ENCODE results near the gene UBR3. TPM values are rescaled to one million over a fixed set of nuclear protein-coding genes. Genes with fewer than 3 reads are reported as not detected.
A peak's percentile ranks its signal among the peaks of the same experiment; 100 is the strongest.

UBR3 gene
- total RNA-seq, 1 experiment from 2014 or later = 21.9 TPM

DNA sequence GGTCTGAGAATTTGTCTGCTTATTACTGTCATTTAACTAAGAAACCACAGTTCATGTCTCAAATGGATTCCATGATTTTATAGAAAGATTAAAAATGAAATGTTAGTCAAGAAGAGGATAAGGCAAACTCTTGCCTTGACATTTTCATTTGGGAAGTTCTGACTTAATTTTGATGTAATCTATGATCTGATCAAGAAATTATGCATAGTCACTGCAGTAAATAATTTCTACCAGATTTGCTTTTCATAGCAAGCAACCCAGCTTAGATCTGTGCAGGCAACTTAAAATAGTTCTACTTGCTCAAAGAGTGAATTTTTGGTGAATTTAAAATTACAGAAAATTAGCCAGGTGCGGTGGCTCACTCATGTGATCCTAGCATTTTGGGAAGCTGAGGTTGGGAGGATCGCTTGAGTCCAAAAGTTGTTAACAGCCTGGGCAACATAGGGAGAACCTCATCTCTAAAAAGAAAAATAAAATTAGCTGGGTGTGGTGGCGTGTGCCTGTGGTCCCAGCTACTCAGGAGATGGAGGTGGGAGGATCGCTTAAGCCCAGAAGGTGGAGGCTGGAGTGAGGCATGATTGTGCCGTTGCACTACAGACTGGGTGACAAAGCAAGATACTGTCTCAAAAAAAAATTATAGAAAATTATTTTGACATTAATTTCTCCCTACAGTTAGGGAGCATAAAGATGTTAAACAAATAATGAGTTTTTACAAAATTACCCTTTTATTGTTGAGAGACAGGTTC, 192.0 kb downstream of the UBR3 start:
- TF ChIP-seq, protein P1, sequence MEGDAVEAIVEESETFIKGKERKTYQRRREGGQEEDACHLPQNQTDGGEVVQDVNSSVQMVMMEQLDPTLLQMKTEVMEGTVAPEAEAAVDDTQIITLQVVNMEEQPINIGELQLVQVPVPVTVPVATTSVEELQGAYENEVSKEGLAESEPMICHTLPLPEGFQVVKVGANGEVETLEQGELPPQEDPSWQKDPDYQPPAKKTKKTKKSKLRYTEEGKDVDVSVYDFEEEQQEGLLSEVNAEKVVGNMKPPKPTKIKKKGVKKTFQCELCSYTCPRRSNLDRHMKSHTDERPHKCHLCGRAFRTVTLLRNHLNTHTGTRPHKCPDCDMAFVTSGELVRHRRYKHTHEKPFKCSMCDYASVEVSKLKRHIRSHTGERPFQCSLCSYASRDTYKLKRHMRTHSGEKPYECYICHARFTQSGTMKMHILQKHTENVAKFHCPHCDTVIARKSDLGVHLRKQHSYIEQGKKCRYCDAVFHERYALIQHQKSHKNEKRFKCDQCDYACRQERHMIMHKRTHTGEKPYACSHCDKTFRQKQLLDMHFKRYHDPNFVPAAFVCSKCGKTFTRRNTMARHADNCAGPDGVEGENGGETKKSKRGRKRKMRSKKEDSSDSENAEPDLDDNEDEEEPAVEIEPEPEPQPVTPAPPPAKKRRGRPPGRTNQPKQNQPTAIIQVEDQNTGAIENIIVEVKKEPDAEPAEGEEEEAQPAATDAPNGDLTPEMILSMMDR (conservative IDR thresholded peaks at IDR 0.05) = no peak
- H2AK5ac ChIP-seq (ENCODE audit: insufficient read length, low read length) = no peak overlapping the region
- no CpG with 5 or more reads among the region's 5 CpGs for WGBS (ENCODE audit: extremely low coverage, insufficient read length, low lambda C conversion rate)
- H3K9ac ChIP-seq (ENCODE audit: extremely low read depth, insufficient read length, low read length) = no peak overlapping the region
- Mint-ChIP-seq H3K9me3 (no peaks in the 10 kb centered on the region; a peak in 1 of 5 replicates), H3K36me3 (ENCODE audit: insufficient read depth in 1 of 3, low read depth in 3 of 3) (peaks cover 0 to 12% (median 5%) of the 10 kb centered on the region in 3 experiments; a peak in 4 of 7 replicates), H3K4me1 (peaks cover 0 to 6% of the 10 kb centered on the region in 2 experiments; a peak in 2 of 4 replicates), H3K27ac (peak overlapping the region in 1 of 3 experiments; percentile 18; a peak in 1 of 7 replicates), H3K27me3 (ENCODE audit: low read depth) (no peaks in the 10 kb centered on the region), H3K4me3 (no peak overlapping the region)
- H3K79me2 ChIP-seq (ENCODE audit: insufficient read depth, low read length) = no peaks in the 10 kb centered on the region
- DNase-seq = no peak
- no peak overlapping the region for H2BK20ac ChIP-seq (ENCODE audit: low read depth, low read length, poor library complexity, severe bottlenecking)
- no peak overlapping the region for H3K4ac ChIP-seq (ENCODE audit: low read depth, low read length)
- no peak overlapping the region for H2BK12ac ChIP-seq (ENCODE audit: insufficient read length, low read depth, low read length)
- H2BK5ac ChIP-seq (ENCODE audit: insufficient read length, low read length) = no peak overlapping the region
- no peak overlapping the region for H3K23ac ChIP-seq (ENCODE audit: insufficient read length, low read depth, low read length)
- no peak overlapping the region for H3K56ac ChIP-seq (ENCODE audit: insufficient read length, low read depth, low read length)
- H3K4me1 ChIP-seq (ENCODE audit: insufficient read depth, low read length) = no peaks in the 10 kb centered on the region
- no peaks in the 10 kb centered on the region for H3K27me3 ChIP-seq (ENCODE audit: insufficient read depth, low read length)
- H2BK15ac ChIP-seq (ENCODE audit: low read depth, low read length) = no peak overlapping the region
- no peak overlapping the region for H2AFZ ChIP-seq (ENCODE audit: low read length)
- no peaks in the 10 kb centered on the region for H3K23me2 ChIP-seq (ENCODE audit: insufficient read length, low read depth, low read length, poor library complexity, severe bottlenecking)
- H4K8ac ChIP-seq (replicated peaks; ENCODE audit: insufficient read length, low read depth, low read length) = no peak overlapping the region
- no peak overlapping the region for H4K91ac ChIP-seq (ENCODE audit: insufficient read length, low read depth, low read length)
- no peak overlapping the region for H3K27ac ChIP-seq (ENCODE audit: insufficient read length, low read depth, low read length)
- no peaks in the 10 kb centered on the region for H3K79me1 ChIP-seq (ENCODE audit: insufficient read depth, low read depth, low read length, poor library complexity, severe bottlenecking)
- no peak overlapping the region for H3K18ac ChIP-seq (ENCODE audit: insufficient read length, low read depth, low read length)
- no peaks in the 10 kb centered on the region for H4K20me1 ChIP-seq (ENCODE audit: control insufficient read depth, insufficient read depth, insufficient read length)
- H3K14ac ChIP-seq (ENCODE audit: insufficient read depth, low read length) = no peak overlapping the region
- H3T11ph ChIP-seq (ENCODE audit: low read length) = no peak overlapping the region
- H3K4me2 ChIP-seq (ENCODE audit: insufficient read depth, insufficient read length, low read length) = no peak overlapping the region
- no peaks in the 10 kb centered on the region for H3K9me3 ChIP-seq (ENCODE audit: control insufficient read depth, low read depth, low read length)
- no peak overlapping the region for H4K5ac ChIP-seq (ENCODE audit: insufficient read length, low read depth, low read length)
- no peak overlapping the region for H2BK120ac ChIP-seq (ENCODE audit: low read depth, low read length, poor library complexity, severe bottlenecking)

All from H9 (cell line).